Bronchial epithelial cell (primary cell): ENCODE data around the gene PDZRN3. TPM values are rescaled to one million over a fixed set of nuclear protein-coding genes. Genes with fewer than 3 reads are reported as not detected.

Experiments
- DNase-seq: peaks from one replicate; pipeline ENCODE4 v3.0.0-alpha.2; 2010; ENCODE audit warnings: low read depth
- FAIRE-seq: peaks from 2 replicates; lab custom pipeline; 2011; peaks lifted over from hg19 to GRCh38; lab: Jason Lieb, UNC
- H3K27me3 ChIP-seq: 2 replicates; pipeline ENCODE4 v1.5.1; 2011; ENCODE audit warnings: low read length; ENCODE audit not compliant: control insufficient read depth, insufficient read depth
- H3K36me3 ChIP-seq: 2 replicates; pipeline ENCODE4 v1.5.1; 2011; ENCODE audit warnings: low read length; ENCODE audit not compliant: control insufficient read depth, insufficient read depth
- H3K4me3 ChIP-seq: 2 replicates; pipeline ENCODE4 v1.5.1; 2011; ENCODE audit warnings: mild to moderate bottlenecking, low read depth, low read length, control low read depth
- CTCF ChIP-seq: IDR thresholded peaks from 2 replicates; pipeline ENCODE4 v1.5.1; 2011; ENCODE audit warnings: mild to moderate bottlenecking, moderate library complexity, low read length, control low read depth, inconsistent platforms; ENCODE audit not compliant: insufficient read depth, severe bottlenecking
- total RNA-seq: library from RNA; depleted of rRNA; stranded (reverse); fragments of >200 nt; gene quantifications from 2 replicates; pipeline ENCODE4 v1.2.1, GENCODE V29; 2014

PDZRN3 gene
- total RNA-seq, 1 donor from 2014 or later = 0.79 TPM

GRCh38 chr3:73622091-73622805 is 2.5 kb downstream of the PDZRN3 start:
- DNase-seq (no peak), FAIRE-seq (no peak)
- Histone ChIP-seq H3K36me3 (no peaks in the 10 kb centered on the region), H3K27me3 (peaks cover 16% of the 10 kb centered on the region), H3K4me3 (no peak overlapping the region)
- no peak for TF ChIP-seq CTCF

- H3K4me3 ChIP-seq = no peak overlapping the region
- H3K27me3 ChIP-seq = peaks cover 16% of the 10 kb centered on the region
- DNase-seq (no peak), FAIRE-seq (no peak)
- H3K36me3 ChIP-seq = no peaks in the 10 kb centered on the region
- no peak for TF ChIP-seq CTCF
Measured at GRCh38 chr3:73621388-73621787, 3.4 kb downstream of the PDZRN3 start.

GRCh38 chr3:73618461-73618860 is 6.3 kb downstream of the PDZRN3 start:
- Histone ChIP-seq H3K36me3 (no peaks in the 10 kb centered on the region), H3K27me3 (peaks cover 3% of the 10 kb centered on the region), H3K4me3 (no peak overlapping the region)
- no peak for TF ChIP-seq CTCF
- FAIRE-seq = no peak
- no peak for DNase-seq

GRCh38 chr3:73616056-73616455 is 8.7 kb downstream of the PDZRN3 start:
- H3K27me3 ChIP-seq = no peaks in the 10 kb centered on the region
- TF ChIP-seq CTCF = no peak
- no peaks in the 10 kb centered on the region for H3K36me3 ChIP-seq
- DNase-seq = no peak
- FAIRE-seq = no peak
- H3K4me3 ChIP-seq = no peak overlapping the region

- Histone ChIP-seq H3K27me3 (no peaks in the 10 kb centered on the region), H3K36me3 (no peaks in the 10 kb centered on the region), H3K4me3 (no peak overlapping the region)
- no peak for TF ChIP-seq CTCF
- DNase-seq = no peak
- no peak for FAIRE-seq
Measured at GRCh38 chr3:73614419-73614818, 10.3 kb downstream of the PDZRN3 start.

GRCh38 chr3:73611176-73611575 is 13.6 kb downstream of the PDZRN3 start:
- Histone ChIP-seq H3K27me3 (no peaks in the 10 kb centered on the region), H3K4me3 (no peak overlapping the region), H3K36me3 (no peaks in the 10 kb centered on the region)
- no peak for FAIRE-seq
- TF ChIP-seq CTCF = no peak
- DNase-seq = no peak
